ENCODE results near the gene HES7.
"Not testable (repeated sequence)": the region's sequence is repeated elsewhere in the genome, so short reads cannot be mapped to it uniquely, and the experiment has no call there.

The HES7 gene

GRCh38 chr17:8123695-8124349 lies at the start of gene HES7:
TSS of gene HES7 (minus strand) at chr17:8124106. CDS start at chr17:8124084, 22 bp downstream.
- no peak for DNase-seq

GRCh38 chr17:8173056-8173870 lies 49.4 kb upstream of the HES7 start:
- DNase-seq, result peak in 12 of 14 donors; percentile 58 to 98 (median 81)

- DNase-seq, result not testable (repeated sequence)
Measured at GRCh38 chr17:8170186-8170585, 46.3 kb upstream of the HES7 start.

- no peak for DNase-seq
Measured at GRCh38 chr17:8167526-8167925, 43.6 kb upstream of the HES7 start.

- DNase-seq, result no peak
Measured at GRCh38 chr17:8166731-8167130, 42.8 kb upstream of the HES7 start.

GRCh38 chr17:8164815-8165131 lies 40.9 kb upstream of the HES7 start:
- no peak for DNase-seq

GRCh38 chr17:8163978-8164814 lies 40.3 kb upstream of the HES7 start:
- peak in 9 of 14 donors; percentile 38 to 71 (median 55) for DNase-seq

- DNase-seq, result peak in 7 of 14 donors; percentile 38 to 74 (median 64)
Measured at GRCh38 chr17:8162997-8163977, 39.4 kb upstream of the HES7 start.

- DNase-seq, result peak in 10 of 14 donors; percentile 28 to 88 (median 64)
Measured at GRCh38 chr17:8162233-8162996, 38.5 kb upstream of the HES7 start, which contains the start of gene VAMP2. TSS of gene VAMP2 (minus strand) at chr17:8162948. CDS start at chr17:8162879, 69 bp downstream.

- no peak for DNase-seq
Measured at GRCh38 chr17:8161289-8162232, 37.7 kb upstream of the HES7 start.

- DNase-seq, result no peak
Measured at GRCh38 chr17:8160741-8161221, 36.9 kb upstream of the HES7 start.

- no peak for DNase-seq
Measured at GRCh38 chr17:8160224-8160577, 36.3 kb upstream of the HES7 start.

GRCh38 chr17:8159459-8160223 lies 35.7 kb upstream of the HES7 start:
- DNase-seq, result no peak

GRCh38 chr17:8159032-8159400 lies 35.1 kb upstream of the HES7 start:
- DNase-seq, result no peak

GRCh38 chr17:8158267-8159031 lies 34.5 kb upstream of the HES7 start:
- peak in 13 of 14 donors; percentile 29 to 86 (median 78) for DNase-seq

GRCh38 chr17:8156246-8156992 lies 32.5 kb upstream of the HES7 start:
- peak; percentile 97 to 100 (median 99) for DNase-seq

GRCh38 chr17:8155996-8156245 lies 32.0 kb upstream of the HES7 start:
- DNase-seq, result no peak

Measured in C1 segment of cervical spinal cord (tissue), 14 donors.